IPS-15b (cell line): Measurements from ENCODE around the gene POLR2F.
"Not testable (repeated sequence)": the region's sequence is repeated elsewhere in the genome, so short reads cannot be mapped to it uniquely, and the experiment has no call there.

Source experiments
- H3K27me3 ChIP-seq: one replicate; pipeline ENCODE4 v1.6.1; 2013; ENCODE audit warnings: low read length; ENCODE audit not compliant: control insufficient read depth, insufficient read depth
- H3K36me3 ChIP-seq: one replicate; pipeline ENCODE4 v1.6.1; 2013; ENCODE audit warnings: low read length; ENCODE audit not compliant: control insufficient read depth, insufficient read depth
- H3K4me1 ChIP-seq: one replicate; pipeline ENCODE4 v1.6.1; 2013; ENCODE audit warnings: mild to moderate bottlenecking, low read length; ENCODE audit not compliant: control insufficient read depth, insufficient read depth
- H3K4me3 ChIP-seq: one replicate; pipeline ENCODE4 v1.5.1; 2013; ENCODE audit warnings: low read depth, low read length
- H3K9ac ChIP-seq: one replicate; pipeline ENCODE4 v1.6.1; 2013; ENCODE audit warnings: low read depth, mild to moderate bottlenecking, low read length
- H3K9me3 ChIP-seq: one replicate; pipeline ENCODE4 v1.6.1; 2013; ENCODE audit warnings: mild to moderate bottlenecking, low read length; ENCODE audit not compliant: control insufficient read depth, insufficient read depth

Gene POLR2F

DNA sequence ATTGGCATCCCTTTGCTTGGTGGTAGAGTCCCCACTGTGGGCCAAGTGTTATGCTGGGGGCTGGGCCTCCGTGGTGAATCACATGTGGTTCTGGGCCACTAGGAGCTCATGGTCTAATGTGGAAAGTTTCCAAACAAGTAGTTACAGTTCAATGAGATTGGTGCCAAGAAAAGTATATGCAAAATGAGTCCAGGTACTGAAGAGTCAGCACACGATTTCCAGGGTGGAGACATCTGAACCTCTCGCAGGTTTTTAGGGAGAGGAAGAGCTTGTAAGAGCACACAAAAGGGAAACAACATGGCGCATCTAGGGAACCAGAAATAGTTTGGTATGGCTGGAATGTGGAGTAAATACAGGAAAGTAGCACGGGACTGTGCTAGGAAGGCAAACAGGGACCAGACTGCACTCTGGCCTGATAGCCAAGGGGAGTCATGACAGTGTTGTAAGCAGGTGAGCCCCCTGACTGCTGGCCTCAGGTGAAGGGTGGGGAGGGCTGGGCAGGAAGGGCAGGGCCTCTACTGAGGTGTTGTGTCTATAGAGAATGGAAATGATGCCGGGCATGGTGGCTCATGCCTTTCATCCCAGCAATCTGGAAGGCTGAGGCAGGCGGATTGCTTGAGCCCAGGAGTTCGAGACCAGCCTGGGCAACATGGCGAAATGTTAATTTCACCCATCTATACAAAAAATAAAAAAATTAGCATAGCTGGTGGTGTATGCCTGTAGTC, 12.6 kb downstream of the POLR2F start:
- Histone ChIP-seq H3K4me3 (no peak overlapping the region), H3K9ac (no peak overlapping the region), H3K4me1 (peaks cover 4% of the 10 kb centered on the region), H3K9me3 (no peaks in the 10 kb centered on the region), H3K27me3 (no peaks in the 10 kb centered on the region), H3K36me3 (peaks cover 16% of the 10 kb centered on the region)

DNA sequence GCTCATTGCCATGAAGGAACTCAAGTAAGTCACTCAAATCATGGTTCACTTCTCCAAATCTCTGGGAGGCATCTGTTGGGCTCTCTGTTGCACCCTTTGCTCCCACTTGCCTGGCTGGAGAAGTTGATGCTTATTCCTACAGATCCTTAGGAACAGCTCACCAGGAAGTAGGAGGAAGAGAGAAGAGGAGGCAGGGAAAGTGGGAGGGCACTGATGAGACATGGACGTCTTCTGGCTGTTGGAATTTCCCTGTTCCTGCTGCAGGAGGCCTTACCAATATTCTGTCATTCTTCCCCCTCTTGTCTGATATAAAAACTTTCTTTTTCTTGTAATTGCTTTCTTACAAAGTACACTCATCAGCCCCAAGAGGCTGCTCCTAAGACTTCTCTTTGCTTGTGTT, 13.6 kb downstream of the POLR2F start:
- H3K4me1 ChIP-seq, result peaks cover 10% of the 10 kb centered on the region
- peaks cover 11% of the 10 kb centered on the region for H3K36me3 ChIP-seq
- no peak overlapping the region for H3K9ac ChIP-seq
- no peaks in the 10 kb centered on the region for H3K27me3 ChIP-seq
- no peaks in the 10 kb centered on the region for H3K9me3 ChIP-seq
- H3K4me3 ChIP-seq, result no peak overlapping the region

GRCh38 chr22:37967637-37968451, 14.3 kb downstream of the POLR2F start:
- peaks cover 12% of the 10 kb centered on the region for H3K4me1 ChIP-seq
- no peak overlapping the region for H3K4me3 ChIP-seq
- H3K9ac ChIP-seq, result no peak overlapping the region
- no peaks in the 10 kb centered on the region for H3K27me3 ChIP-seq
- peaks cover 15% of the 10 kb centered on the region for H3K36me3 ChIP-seq
- no peaks in the 10 kb centered on the region for H3K9me3 ChIP-seq

DNA sequence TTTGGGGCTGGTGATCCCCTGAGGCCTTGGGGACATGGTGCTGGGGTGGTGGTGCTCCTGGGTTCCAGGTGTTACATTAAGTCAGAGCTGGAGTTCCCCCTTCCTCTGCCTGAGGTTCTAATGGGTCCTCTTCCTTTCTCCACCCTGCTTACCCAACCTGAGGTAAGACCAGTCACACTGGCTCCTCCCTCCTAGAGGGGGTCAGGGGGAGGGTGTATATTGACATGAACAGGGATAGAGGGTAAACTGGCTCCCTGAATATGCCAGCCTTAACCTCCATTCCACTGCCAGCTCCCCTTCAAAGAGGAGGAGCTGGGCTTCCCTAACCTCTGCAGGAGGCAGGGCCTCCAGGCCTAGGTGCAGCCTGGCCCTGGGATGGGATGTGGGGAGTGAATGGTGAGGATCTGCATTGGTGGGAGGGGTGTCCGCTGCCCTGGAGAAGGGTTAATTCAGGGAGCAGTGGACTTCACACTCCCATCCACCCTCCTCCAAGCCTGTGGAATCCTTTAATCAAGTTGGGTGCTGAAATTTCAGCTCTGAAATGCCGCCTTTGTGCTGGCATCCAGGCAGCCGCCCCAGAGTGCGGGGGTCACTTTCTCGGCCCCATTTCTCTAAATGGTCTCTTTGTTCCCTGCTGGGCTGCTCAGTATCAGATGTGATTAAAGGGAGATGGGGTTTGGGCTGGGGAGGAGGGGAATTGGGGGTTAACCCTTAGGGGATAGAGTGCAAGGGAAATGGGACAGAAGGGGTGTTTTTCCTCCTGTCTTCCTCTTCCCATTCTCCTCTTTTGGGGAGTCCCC, 15.2 kb downstream of the POLR2F start:
- Histone ChIP-seq H3K4me1 (peaks cover 12% of the 10 kb centered on the region), H3K4me3 (no peak overlapping the region), H3K9ac (no peak overlapping the region), H3K36me3 (peaks cover 18% of the 10 kb centered on the region), H3K9me3 (no peaks in the 10 kb centered on the region), H3K27me3 (no peaks in the 10 kb centered on the region)

- Histone ChIP-seq H3K27me3 (no peaks in the 10 kb centered on the region), H3K9me3 (no peaks in the 10 kb centered on the region), H3K36me3 (peaks cover 27% of the 10 kb centered on the region), H3K9ac (no peak overlapping the region), H3K4me1 (peaks cover 12% of the 10 kb centered on the region), H3K4me3 (no peak overlapping the region)
These were observed 17.4 kb downstream of the POLR2F start for GRCh38 chr22:37970864-37971263.

DNA sequence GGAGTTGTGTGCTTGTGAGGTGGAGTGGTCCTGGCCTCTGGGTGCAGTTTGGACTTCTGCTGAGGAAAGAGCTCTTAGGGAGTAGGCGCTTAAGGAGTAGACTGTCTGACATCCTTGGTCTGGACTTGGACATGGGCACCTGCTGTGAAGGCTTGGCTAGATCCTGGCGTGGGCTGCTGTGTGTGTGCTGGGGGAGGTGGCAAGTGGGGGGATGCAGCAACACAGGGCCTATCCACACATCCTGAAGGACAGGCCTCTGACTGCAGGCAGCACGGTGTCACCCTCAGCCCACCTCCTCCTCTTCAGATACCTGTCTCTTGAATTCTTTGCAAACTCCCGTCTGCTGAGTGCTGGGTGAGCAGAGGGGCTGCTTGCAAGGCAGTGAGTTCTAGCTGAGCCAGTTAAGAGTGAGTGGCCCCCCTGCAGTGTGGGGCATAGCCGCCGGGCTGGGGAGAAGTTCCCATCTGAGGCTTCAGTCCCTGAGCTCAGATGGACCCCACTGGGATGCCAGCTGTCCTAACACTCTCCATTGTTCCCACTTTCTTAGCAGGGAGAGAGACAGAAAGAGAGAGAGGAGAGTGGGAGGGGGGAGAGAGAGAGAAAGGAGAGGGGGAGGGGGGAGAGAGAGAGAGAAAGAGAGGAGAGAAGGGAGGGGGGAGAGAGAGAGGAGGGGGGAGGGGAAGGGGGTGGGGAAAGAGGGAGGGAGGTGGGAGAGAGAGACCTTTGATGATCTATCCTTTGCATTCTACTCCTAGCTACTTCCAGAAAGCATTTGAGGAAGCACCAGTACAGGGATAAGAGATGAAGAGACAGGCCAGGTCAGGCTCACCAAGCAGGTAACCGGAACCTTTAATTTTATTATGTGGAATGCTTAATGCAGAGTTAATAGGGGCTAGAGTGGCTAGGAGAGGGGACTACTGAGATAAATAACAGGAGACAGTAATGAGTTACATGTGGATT, 18.3 kb downstream of the POLR2F start:
- H3K9ac ChIP-seq, result no peak overlapping the region
- H3K9me3 ChIP-seq, result no peaks in the 10 kb centered on the region
- no peaks in the 10 kb centered on the region for H3K27me3 ChIP-seq
- H3K4me1 ChIP-seq, result peaks cover 12% of the 10 kb centered on the region
- peaks cover 31% of the 10 kb centered on the region for H3K36me3 ChIP-seq
- no peak overlapping the region for H3K4me3 ChIP-seq

- H3K9ac ChIP-seq, result no peak overlapping the region
- no peaks in the 10 kb centered on the region for H3K27me3 ChIP-seq
- H3K36me3 ChIP-seq, result peaks cover 25% of the 10 kb centered on the region
- peaks cover 12% of the 10 kb centered on the region for H3K4me1 ChIP-seq
- H3K4me3 ChIP-seq, result no peak overlapping the region
- H3K9me3 ChIP-seq, result no peaks in the 10 kb centered on the region
These were observed 19.0 kb downstream of the POLR2F start for GRCh38 chr22:37972527-37972926.

DNA sequence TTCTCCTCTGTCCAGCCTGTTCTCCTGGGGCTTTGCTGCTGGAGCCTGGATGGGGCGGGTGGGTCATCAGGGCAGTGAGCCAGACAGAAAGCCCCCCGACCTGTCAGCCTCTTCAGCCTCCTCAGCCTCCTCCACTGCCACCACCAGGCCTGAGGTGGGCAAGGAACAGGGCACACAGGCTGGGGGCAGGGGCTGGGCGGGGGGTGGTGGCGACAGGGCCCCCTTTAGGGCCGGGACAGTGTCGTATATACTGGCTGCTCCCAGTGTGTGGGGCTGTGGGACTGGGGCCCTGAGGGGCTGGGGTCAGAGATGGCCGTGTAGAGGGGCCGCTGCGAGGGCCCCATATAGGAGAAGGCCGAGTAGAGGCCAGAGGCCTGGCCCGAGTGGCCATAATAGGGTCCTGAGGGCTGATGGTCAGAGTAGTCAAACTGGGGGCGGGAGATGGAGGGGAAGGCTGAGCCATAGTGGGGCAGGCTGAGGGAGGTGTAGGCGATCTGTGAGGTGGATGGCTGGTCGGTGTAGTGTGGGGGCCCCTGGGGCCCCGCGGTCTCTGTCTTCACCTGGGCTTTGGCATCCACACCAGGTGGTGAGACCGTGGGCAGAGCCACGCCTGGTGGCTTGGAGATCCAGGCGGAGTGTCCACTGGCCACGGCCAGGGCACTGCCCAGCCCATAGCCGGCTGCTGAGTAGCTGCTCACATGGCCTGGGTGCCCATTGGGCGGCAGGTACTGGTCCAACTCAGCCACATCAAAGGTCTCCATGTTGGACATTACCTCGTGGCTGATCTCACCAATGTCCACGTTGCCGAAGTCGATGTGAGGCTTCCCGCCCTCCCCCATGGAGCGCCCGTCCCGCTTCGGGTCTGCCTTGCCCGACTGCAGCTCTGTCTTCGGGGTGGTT, 20.0 kb downstream of the POLR2F start:
- H3K4me3 ChIP-seq, result no peak overlapping the region
- peaks cover 24% of the 10 kb centered on the region for H3K36me3 ChIP-seq
- no peak overlapping the region for H3K9ac ChIP-seq
- H3K27me3 ChIP-seq, result no peaks in the 10 kb centered on the region
- peaks cover 12% of the 10 kb centered on the region for H3K4me1 ChIP-seq
- H3K9me3 ChIP-seq, result no peaks in the 10 kb centered on the region

GRCh38 chr22:37975153-37975552, 21.7 kb downstream of the POLR2F start:
- no peak overlapping the region for H3K9ac ChIP-seq
- H3K4me1 ChIP-seq, result peaks cover 12% of the 10 kb centered on the region
- no peak overlapping the region for H3K4me3 ChIP-seq
- peaks cover 22% of the 10 kb centered on the region for H3K36me3 ChIP-seq
- H3K9me3 ChIP-seq, result no peaks in the 10 kb centered on the region
- H3K27me3 ChIP-seq, result no peaks in the 10 kb centered on the region

DNA sequence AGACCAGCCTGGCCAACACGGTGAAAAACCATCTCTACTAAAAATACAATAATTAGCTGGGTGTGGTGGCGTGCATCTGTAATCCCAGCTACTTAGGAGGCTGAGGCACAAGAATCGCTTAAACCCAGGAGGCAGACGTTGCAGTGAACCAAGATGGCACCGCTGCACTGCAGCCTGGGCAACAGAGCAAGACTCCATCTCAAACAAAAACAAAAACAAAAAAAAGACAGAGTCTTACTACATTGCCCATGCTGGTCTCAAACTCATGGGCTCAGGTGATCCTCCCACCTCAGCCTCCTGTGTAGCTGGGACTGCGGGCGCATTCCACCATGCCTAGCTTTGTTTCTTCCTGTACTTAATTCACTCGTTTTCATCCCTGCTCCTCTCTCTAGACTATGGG, 22.5 kb downstream of the POLR2F start:
- not testable (repeated sequence) for H3K4me1 ChIP-seq, H3K27me3 ChIP-seq, H3K4me3 ChIP-seq, H3K9ac ChIP-seq, H3K9me3 ChIP-seq
- peaks cover 22% of the 10 kb centered on the region for H3K36me3 ChIP-seq
